ENCODE measurements around the gene ARPC2.

The ARPC2 gene

GRCh38 chr2:218290316-218291261 lies 73.6 kb downstream of the ARPC2 start:
- no peak for DNase-seq (ENCODE audit: low read depth)

- DNase-seq (ENCODE audit: low read depth), result no peak
These were observed 74.5 kb downstream of the ARPC2 start for GRCh38 chr2:218291318-218292047.

GRCh38 chr2:218292048-218293014 lies 75.3 kb downstream of the ARPC2 start, which contains the start of gene TMBIM1:
TMBIM1 (minus strand) TSS chr2:218292503; CDS start chr2:218282141, 10,362 bp downstream.
- DNase-seq (ENCODE audit: low read depth), result peak; percentile 57

GRCh38 chr2:218293715-218294429 lies 76.9 kb downstream of the ARPC2 start:
- DNase-seq (ENCODE audit: low read depth), result no peak

- no peak for DNase-seq (ENCODE audit: low read depth)
These were observed 77.5 kb downstream of the ARPC2 start for GRCh38 chr2:218294430-218295022.

- DNase-seq (ENCODE audit: low read depth), result no peak
These were observed 78.0 kb downstream of the ARPC2 start for GRCh38 chr2:218295029-218295428.

GRCh38 chr2:218296200-218296599 lies 79.2 kb downstream of the ARPC2 start:
- no peak for DNase-seq (ENCODE audit: low read depth)

GRCh38 chr2:218296847-218297246 lies 79.9 kb downstream of the ARPC2 start:
- DNase-seq (ENCODE audit: low read depth), result no peak

GRCh38 chr2:218298314-218298875 lies 81.4 kb downstream of the ARPC2 start:
- DNase-seq (ENCODE audit: low read depth), result no peak

- no peak for DNase-seq (ENCODE audit: low read depth)
These were observed 83.2 kb downstream of the ARPC2 start for GRCh38 chr2:218300141-218300540.

- peak; percentile 56 for DNase-seq (ENCODE audit: low read depth)
These were observed 84.3 kb downstream of the ARPC2 start for GRCh38 chr2:218301176-218301819.

Measured in stromal cell of bone marrow (primary cell).